Loucy (cell line): ENCODE data around the gene DGCR2.

ENCODE experiments used
- H2AFZ ChIP-seq: fragments of 200-600 bp; sonication (generic); 2 replicates; pipeline ENCODE4 v1.6.0; 2016; ENCODE audit warnings: antibody characterized with exemption, mild to moderate bottlenecking, low read length, moderate library complexity
- H3F3A ChIP-seq: fragments of 200-600 bp; 2 replicates; pipeline ENCODE4 v1.6.0; 2016; ENCODE audit warnings: antibody characterized with exemption, low read depth, mild to moderate bottlenecking
- H3K27me3 ChIP-seq: fragments of 200-600 bp; sonication (generic); 2 replicates; pipeline ENCODE4 v1.6.1; 2014; ENCODE audit warnings: low read length, mild to moderate bottlenecking; ENCODE audit not compliant: insufficient read depth, poor library complexity, severe bottlenecking
- H3K36me3 ChIP-seq: fragments of 200-600 bp; sonication (generic); 2 replicates; pipeline ENCODE4 v1.6.1; 2016; ENCODE audit warnings: low read length; ENCODE audit not compliant: insufficient read depth
- H3K4me1 ChIP-seq: fragments of 200-600 bp; sonication (generic); 2 replicates; pipeline ENCODE4 v1.5.1; 2014; ENCODE audit warnings: low read length, mild to moderate bottlenecking; ENCODE audit not compliant: insufficient read depth, poor library complexity, severe bottlenecking
- H3K4me2 ChIP-seq: fragments of 200-600 bp; sonication (generic); 2 replicates; pipeline ENCODE4 v1.6.0; 2014; ENCODE audit warnings: antibody characterized with exemption, low read length, low read depth, mild to moderate bottlenecking; ENCODE audit not compliant: poor library complexity, severe bottlenecking
- H3K4me3 ChIP-seq: fragments of 200-600 bp; sonication (generic); 2 replicates; pipeline ENCODE4 v1.5.1; 2014; ENCODE audit warnings: low read length, mild to moderate bottlenecking, mixed read lengths; ENCODE audit not compliant: poor library complexity, severe bottlenecking
- H3K79me2 ChIP-seq: fragments of 200-600 bp; sonication (generic); 2 replicates; pipeline ENCODE4 v1.6.1; 2014; ENCODE audit warnings: low read length; ENCODE audit not compliant: insufficient read depth
- H3K9ac ChIP-seq: fragments of 200-600 bp; sonication (generic); 2 replicates; pipeline ENCODE4 v1.6.0; 2014; ENCODE audit warnings: mild to moderate bottlenecking, low read depth, low read length, moderate library complexity; ENCODE audit not compliant: poor library complexity, severe bottlenecking
- H3K9me2 ChIP-seq: fragments of 200-600 bp; sonication (generic); replicated peaks from 2 replicates; pipeline ENCODE4 v1.6.1; 2016; ENCODE audit warnings: low read depth, low read length, mixed read lengths
- H3K9me3 ChIP-seq: fragments of 200-600 bp; sonication (generic); 2 replicates; pipeline ENCODE4 v1.6.1; 2014; ENCODE audit warnings: mild to moderate bottlenecking, antibody characterized with exemption, low read length, low read depth; ENCODE audit not compliant: insufficient read depth
- H4K20me1 ChIP-seq: fragments of 200-600 bp; sonication (generic); 2 replicates; pipeline ENCODE4 v1.6.0; 2014; ENCODE audit warnings: antibody characterized with exemption, low read length, mild to moderate bottlenecking; ENCODE audit not compliant: insufficient read depth, poor library complexity, severe bottlenecking
- CTCF ChIP-seq: fragments of 200-600 bp; sonication (generic); conservative IDR thresholded peaks from 2 replicates; pipeline ENCODE4 v1.5.1; 2014; ENCODE audit warnings: mild to moderate bottlenecking, antibody characterized with exemption, low read length
- EZH2phosphoT487 ChIP-seq: fragments of 200-600 bp; IDR thresholded peaks from 2 replicates; pipeline ENCODE4 v1.6.1; 2018; ENCODE audit warnings: antibody characterized with exemption, mild to moderate bottlenecking, moderate library complexity, borderline replicate concordance

The DGCR2 gene

GRCh38 chr22:19120829-19121630 is 1.2 kb downstream of the DGCR2 start:
- H2AFZ ChIP-seq = no peak overlapping the region

GRCh38 chr22:19119949-19120348 is 2.3 kb downstream of the DGCR2 start:
- H3K9ac ChIP-seq = peak overlapping the region; percentile 79
- H3K4me2 ChIP-seq = peak overlapping the region; percentile 94
- H3K36me3 ChIP-seq = no peaks in the 10 kb centered on the region
- H2AFZ ChIP-seq = no peak overlapping the region
- peaks cover 67% of the 10 kb centered on the region for H4K20me1 ChIP-seq
- no peaks in the 10 kb centered on the region for H3K9me2 ChIP-seq
- H3K79me2 ChIP-seq = peaks cover 72% of the 10 kb centered on the region
- H3F3A ChIP-seq = 0 out of 2 replicates have a peak, but pooled peaks cover 2% of the 10 kb centered on the region
- H3K4me1 ChIP-seq = peaks cover 60% of the 10 kb centered on the region
- no peaks in the 10 kb centered on the region for H3K27me3 ChIP-seq
- no peak for TF ChIP-seq EZH2phosphoT487
- TF ChIP-seq CTCF = no peak
- peak overlapping the region; percentile 96 for H3K4me3 ChIP-seq
- H3K9me3 ChIP-seq = no peaks in the 10 kb centered on the region

More at GRCh38 chr22:19120829-19121630, 1.2 kb downstream of the DGCR2 start:
- H3K4me3 ChIP-seq = peak overlapping the region; percentile 96
- peaks cover 55% of the 10 kb centered on the region for H3K4me1 ChIP-seq
- no peaks in the 10 kb centered on the region for H3F3A ChIP-seq
- H3K27me3 ChIP-seq = no peaks in the 10 kb centered on the region
- peaks cover 61% of the 10 kb centered on the region for H3K79me2 ChIP-seq
- H3K4me2 ChIP-seq = peak overlapping the region; percentile 94
- H3K9me3 ChIP-seq = no peaks in the 10 kb centered on the region
- peaks cover 56% of the 10 kb centered on the region for H4K20me1 ChIP-seq
- peak overlapping the region; percentile 79 for H3K9ac ChIP-seq
- TF ChIP-seq CTCF (no peak), EZH2phosphoT487 (no peak)
- no peaks in the 10 kb centered on the region for H3K9me2 ChIP-seq
- H3K36me3 ChIP-seq = no peaks in the 10 kb centered on the region

- Histone ChIP-seq H4K20me1 (peaks cover 72% of the 10 kb centered on the region), H3K4me2 (peak overlapping the region; percentile 94), H2AFZ (no peak overlapping the region), H3F3A (0 out of 2 replicates have a peak, but pooled peaks cover 2% of the 10 kb centered on the region), H3K79me2 (peaks cover 82% of the 10 kb centered on the region), H3K9me3 (no peaks in the 10 kb centered on the region), H3K4me3 (peak overlapping the region; percentile 96), H3K27me3 (no peaks in the 10 kb centered on the region), H3K9me2 (no peaks in the 10 kb centered on the region), H3K9ac (no peak overlapping the region), H3K36me3 (no peaks in the 10 kb centered on the region), H3K4me1 (peaks cover 64% of the 10 kb centered on the region)
- TF ChIP-seq CTCF = no peak
- TF ChIP-seq EZH2phosphoT487 = no peak
Observed at GRCh38 chr22:19118329-19118880, 3.8 kb downstream of the DGCR2 start.
